ENCODE measurements around the gene ADCY9. TPM values are rescaled to one million over a fixed set of nuclear protein-coding genes. Genes with fewer than 3 reads are reported as not detected.
A peak's percentile ranks its signal among the peaks of the same experiment; 100 is the strongest.
"Not testable (repeated sequence)": the region's sequence is repeated elsewhere in the genome, so short reads cannot be mapped to it uniquely, and the experiment has no call there.

ADCY9 gene
- total and polyA plus RNA-seq, 12 donors, result 11.5 to 57.6 (median 42.7) TPM

DNA sequence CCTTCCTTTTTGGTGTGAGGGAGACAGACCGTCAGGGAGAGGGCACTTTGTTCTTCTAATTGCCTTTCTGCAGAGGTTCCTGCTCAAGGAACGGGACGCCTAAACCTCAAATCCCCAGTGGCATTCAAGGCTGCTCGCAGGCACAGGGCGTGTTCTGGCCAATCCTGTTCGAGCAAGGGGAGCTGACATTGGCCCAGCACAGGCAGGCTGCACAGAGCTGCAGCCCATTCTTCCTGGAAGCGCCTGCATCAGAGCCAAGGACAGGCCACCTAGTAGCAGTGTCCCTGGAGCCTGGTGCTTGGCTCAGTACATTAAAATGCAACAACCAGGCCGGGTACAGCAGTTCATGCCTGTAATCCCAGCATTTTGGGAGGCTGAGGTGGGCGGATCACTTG, 163.5 kb downstream of the ADCY9 start:
- Histone ChIP-seq H3K36me3 (no peaks in the 10 kb centered on the region), H3K4me1 (peaks cover 2 to 61% (median 46%) of the 10 kb centered on the region in 9 donors), H3K27me3 (no peaks in the 10 kb centered on the region), H3K4me3 (no peak overlapping the region), H3K9me3 (no peaks in the 10 kb centered on the region), H3K27ac (peak overlapping the region; percentile 34 to 93 (median 72))
- ATAC-seq (peak; percentile 57 to 88 (median 80)), DNase-seq (peak; percentile 82 to 85)
- 31 to 44% methylated on average over 9 of the region's 9 CpGs for WGBS, 2 donors
- intact Hi-C loops (cut with DNase I), result loop anchor here in 2 of 10 donors (5.0 to 10.0 kb wide), 2 partner anchors 60 to 302 kb away; no protein-coding TSS in a partner anchor
- TF ChIP-seq CTCF (IDR thresholded peaks at IDR 0.05), result no peak

GRCh38 chr16:3951861-3952736, 164.1 kb downstream of the ADCY9 start:
- ATAC-seq, result peak in 5 of 8 donors; percentile 3 to 18 (median 8)
- TF ChIP-seq CTCF (IDR thresholded peaks at IDR 0.05), result no peak
- no peak overlapping the region for H3K4me3 ChIP-seq
- peak overlapping the region; percentile 34 to 93 (median 72) for H3K27ac ChIP-seq
- 61 to 69% methylated on average over 12 of the region's 12 CpGs for WGBS, 2 donors
- intact Hi-C loops (cut with DNase I), result loop anchor here in 2 of 10 donors (5.0 to 10.0 kb wide), 2 partner anchors 60 to 303 kb away; no protein-coding TSS in a partner anchor
- H3K4me1 ChIP-seq, result peaks cover 2 to 61% (median 46%) of the 10 kb centered on the region in 9 donors
- no peaks in the 10 kb centered on the region for H3K9me3 ChIP-seq
- no peak for DNase-seq
- no peaks in the 10 kb centered on the region for H3K27me3 ChIP-seq
- H3K36me3 ChIP-seq, result no peaks in the 10 kb centered on the region

DNA sequence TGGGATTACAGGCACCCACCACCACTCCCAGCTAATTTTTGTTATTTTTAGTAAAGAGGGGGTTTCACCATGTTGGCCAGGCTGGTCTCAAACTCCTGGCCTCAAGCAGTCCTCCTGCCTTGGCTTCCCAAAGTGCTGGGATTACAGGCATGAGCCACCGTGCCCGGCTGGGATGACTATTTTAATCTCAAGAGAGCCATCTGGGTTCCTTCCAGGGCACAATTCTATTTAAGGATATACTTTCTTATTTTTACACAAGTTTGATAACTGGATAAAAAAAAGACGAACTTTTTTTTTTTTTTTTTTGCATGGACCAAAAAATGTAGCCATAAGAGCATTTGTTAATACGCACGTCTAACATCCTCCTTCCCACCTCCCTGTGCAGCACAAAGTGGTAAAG, 164.9 kb downstream of the ADCY9 start:
- H3K36me3 ChIP-seq, H3K9me3 ChIP-seq, H3K27me3 ChIP-seq, ATAC-seq, DNase-seq: not testable (repeated sequence)
- peak overlapping the region in 1 of 10 donors; percentile 48 for H3K4me3 ChIP-seq
- intact Hi-C loops (cut with DNase I), result loop anchor here in 2 of 10 donors (5.0 to 10.0 kb wide), 2 partner anchors 61 to 303 kb away; no protein-coding TSS in a partner anchor
- peaks cover 2 to 62% (median 49%) of the 10 kb centered on the region in 9 donors for H3K4me1 ChIP-seq
- WGBS, 2 donors, result 40 to 41% methylated on average over 5 of the region's 5 CpGs
- H3K27ac ChIP-seq, result peak overlapping the region; percentile 62 to 93 (median 77)

DNA sequence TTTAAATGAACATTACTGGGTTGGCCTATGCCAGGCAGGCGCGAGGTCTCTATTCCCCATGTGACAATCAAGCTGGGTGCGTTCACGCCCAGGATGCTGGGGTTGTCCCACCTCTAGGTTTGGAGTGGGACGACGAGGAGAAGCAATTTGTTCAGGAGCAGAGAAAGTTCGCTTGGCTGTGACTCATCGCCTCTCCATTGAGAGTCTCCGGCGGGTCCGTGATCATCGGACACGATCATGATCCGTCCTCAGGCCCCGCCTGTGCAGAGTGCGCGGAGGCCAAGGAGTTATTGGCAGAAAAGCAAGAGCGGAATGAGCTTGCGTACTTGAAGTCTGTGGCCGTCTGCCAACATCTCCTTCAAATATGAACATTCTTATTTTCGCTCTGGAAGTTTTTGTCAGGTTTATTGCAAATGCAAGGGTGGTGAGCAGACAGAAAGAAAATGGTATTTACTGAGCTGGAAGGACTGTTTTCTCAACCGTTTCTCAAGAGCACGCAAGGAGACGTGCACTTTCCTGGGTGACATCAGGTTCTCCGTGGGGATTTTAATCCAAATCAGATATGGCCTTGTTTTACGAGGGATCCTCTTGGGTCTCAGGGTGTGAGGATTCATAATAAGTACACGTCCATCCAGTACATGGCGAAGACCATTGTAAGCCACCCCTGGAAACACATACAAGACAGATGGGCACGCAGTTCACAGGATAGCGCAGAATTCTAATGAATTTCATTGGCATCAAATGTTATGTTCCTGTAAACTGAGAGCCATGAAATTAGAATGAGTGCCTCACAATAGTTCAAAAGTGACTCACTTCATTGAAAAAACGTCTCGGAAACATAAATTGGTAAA, 165.7 kb downstream of the ADCY9 start:
- intact Hi-C loops (cut with DNase I), result loop anchor here in 2 of 10 donors (5.0 to 10.0 kb wide), 2 partner anchors 62 to 304 kb away; no protein-coding TSS in a partner anchor
- no peaks in the 10 kb centered on the region for H3K27me3 ChIP-seq
- no peak for TF ChIP-seq CTCF (IDR thresholded peaks at IDR 0.05)
- H3K27ac ChIP-seq, result peak overlapping the region; percentile 62 to 93 (median 77)
- ATAC-seq (peak; percentile 70 to 86 (median 80)), DNase-seq (peak; percentile 81 to 89)
- no peaks in the 10 kb centered on the region for H3K36me3 ChIP-seq
- H3K4me1 ChIP-seq, result peaks cover 6 to 70% (median 55%) of the 10 kb centered on the region in 9 donors
- 34 to 42% methylated on average over 32 of the region's 32 CpGs for WGBS, 2 donors
- peak overlapping the region in 7 of 10 donors; percentile 2 to 48 (median 38) for H3K4me3 ChIP-seq
- no peaks in the 10 kb centered on the region for H3K9me3 ChIP-seq
